Superior temporal gyrus (tissue), 1 donor: Measurements from ENCODE around the gene ATG7.
A peak's percentile ranks its signal among the peaks of the same experiment; 100 is the strongest.
"Not testable (repeated sequence)": the region's sequence is repeated elsewhere in the genome, so short reads cannot be mapped to it uniquely, and the experiment has no call there.

Source experiments
- DNase-seq: peaks from one replicate; pipeline ENCODE4 v3.0.0-alpha.2; 2016; ENCODE audit errors: extremely low spot score

Gene ATG7

DNA sequence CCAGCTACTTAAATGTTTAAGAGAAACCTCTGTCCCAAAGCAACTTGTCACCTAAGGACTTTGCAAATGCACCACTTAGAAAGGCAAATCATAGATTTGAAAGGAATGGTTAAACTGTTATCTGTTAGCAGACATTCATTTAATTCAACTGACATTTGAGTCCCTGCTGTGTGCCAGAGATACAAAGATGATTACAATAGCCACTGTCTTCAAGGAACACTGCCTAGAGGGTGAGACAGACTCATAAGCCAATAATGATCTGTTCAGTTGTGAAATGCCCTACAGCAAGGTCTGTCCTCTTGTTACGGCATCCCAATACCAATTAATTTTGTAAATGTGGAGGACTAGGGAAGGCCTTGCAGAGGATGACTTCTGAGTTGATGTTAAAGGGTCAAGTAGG, 113.1 kb downstream of the ATG7 start:
- DNase-seq: no peak

DNA sequence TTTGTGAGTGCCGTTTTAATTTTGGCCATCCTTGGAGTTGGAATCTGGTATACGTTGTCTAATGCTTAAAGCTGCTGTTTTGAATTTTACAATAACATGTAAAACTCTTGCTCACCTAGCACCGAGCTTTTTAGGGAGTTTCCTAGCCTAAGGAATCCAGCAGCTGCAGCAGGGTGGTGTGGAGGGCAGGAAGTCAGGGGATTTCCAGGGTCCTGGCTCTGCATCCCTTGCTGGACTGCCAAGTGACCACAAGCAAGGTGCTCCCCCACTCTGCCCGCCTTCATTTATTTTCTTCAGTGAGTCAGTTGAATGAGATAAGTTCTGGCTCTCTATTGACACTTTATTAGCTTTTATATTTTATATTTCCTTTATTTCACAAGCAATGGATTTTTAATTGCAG, 113.7 kb downstream of the ATG7 start:
- DNase-seq: no peak

DNA sequence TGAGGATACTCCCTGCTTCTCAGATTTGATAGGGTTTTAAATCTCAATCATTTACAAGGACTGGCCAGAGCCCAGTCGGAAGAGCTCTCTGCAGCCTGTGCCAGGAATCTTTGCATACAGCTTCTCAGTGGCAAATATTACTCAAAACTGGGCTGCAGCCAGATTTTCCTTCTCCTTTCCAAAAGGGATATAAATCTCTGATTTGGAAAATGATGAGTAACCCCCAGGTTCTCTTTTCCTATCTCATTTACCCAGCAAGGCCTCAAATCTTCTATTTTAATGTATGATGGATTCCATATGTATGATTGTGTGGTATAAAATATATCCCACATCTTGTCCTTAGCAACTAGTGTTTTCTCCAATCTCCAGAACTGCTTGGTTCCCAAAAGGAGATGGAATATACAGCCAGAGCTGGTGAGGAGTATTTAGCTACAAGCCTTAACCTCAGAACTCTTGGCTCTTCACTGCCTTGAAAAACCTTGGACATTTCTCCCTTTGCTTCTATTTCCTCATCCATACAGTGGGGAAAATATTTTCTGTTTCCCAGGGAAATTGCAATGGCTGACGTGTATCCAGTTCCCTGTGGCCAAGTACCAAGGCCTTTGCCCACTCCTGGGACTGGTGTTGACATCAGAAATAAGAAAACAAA, 114.4 kb downstream of the ATG7 start:
- DNase-seq: no peak

DNA sequence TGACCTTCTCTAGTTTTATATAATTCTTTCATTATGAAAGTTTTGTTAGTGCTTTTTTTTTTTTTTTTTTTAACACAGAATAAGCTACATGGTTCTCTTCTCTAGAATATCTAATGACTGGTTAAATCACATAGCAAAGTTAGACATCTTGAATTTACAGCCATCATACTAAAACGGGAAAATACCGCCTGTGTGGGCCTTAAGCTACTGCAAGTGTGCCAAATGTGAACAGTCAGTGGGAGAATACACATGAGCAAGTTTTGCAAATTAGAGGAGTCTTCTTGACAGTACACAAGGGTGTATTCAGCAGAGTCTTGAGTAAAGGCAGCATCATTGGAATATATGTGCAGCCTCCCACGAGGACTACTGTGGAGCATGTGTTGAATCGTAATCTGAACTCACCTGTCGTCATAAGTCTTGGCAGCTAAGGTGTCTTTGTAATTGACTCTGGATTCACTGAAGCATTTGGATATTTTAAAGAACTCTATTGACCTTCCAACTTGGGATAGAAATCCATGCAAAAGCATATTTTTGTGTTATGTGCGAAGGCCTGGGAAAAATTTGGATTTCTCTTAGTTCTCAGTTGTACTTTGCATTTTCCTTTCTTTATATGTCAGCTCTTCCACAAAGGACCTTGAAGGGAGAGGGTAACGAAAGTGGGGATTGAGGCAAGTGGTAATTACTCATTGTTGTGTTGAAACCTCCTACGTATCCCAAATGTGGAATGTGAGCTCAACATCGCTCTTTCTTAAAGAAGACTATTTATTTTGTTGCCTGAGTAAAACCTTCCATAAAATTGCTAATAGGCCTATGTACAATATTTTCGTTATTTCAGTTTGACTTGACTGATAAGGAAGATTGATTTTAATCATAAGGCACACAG, 117.4 kb downstream of the ATG7 start:
- no peak for DNase-seq

DNA sequence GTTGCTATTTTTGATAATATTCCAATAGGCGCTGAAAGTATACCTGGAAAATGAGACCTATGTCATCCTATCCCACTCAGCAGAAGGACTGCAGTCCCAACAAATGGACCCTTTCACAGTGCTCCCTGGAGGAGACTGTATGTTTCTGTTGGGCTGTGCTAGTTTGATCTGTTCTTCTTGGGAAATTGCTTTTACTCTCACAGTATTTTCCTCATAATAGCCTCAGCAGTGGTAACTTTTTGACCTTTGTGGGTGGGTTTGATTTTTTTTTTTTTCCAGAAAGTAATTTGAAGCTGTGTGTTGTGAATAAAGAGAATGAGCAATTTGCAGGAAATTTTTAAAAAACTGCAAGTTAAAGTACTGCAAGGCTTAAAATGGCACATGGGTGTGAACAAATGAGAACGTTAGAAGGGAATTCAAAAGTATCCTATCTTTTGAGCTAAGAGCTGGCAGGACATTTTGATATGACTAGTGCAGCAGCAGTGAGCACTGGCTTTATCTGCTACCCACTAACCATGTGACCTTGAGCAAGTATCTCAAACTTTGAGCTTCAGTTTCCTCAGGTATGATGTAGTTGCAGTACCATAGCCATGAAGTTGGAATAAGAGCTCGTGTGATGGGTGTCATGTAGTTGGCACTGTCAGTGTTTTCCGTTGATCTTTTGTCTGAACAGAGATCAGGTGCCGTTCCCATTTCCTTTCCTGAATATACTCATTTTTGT, 118.4 kb downstream of the ATG7 start:
- no peak for DNase-seq

DNA sequence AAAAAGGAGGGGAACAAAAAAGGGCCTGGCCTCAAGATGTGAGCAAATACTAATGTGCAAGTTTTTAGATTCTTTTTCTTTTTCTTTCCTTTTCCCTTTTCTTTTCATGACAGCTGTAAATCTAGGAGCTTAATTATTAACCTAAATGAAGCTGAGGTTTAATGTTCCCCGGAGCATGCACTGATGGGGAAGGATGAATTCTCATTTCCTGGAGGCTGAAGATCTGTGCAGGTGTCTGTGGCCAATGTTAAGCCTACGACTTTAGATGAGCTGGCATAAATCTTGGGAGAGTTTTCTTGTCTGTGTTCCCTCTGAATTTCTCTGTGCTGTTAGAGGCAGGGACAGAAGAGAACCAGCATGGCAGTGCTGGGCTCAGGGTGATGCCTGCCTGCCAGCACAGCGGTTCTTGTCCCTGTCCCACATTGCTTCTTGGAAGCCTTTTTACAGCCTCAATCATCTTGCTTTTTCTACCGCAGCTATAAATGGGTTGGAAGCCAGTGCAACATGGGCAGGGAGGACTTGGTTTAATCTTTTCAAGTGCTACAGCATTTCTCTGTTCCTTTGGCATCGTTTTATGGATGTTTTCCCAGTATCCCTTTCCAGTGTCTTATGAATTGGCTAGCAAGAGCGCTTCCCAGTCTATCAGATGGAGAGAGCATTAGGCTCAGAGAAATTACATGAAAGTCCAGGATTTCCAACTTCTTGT, 119.1 kb downstream of the ATG7 start:
- peak; percentile 60 for DNase-seq

DNA sequence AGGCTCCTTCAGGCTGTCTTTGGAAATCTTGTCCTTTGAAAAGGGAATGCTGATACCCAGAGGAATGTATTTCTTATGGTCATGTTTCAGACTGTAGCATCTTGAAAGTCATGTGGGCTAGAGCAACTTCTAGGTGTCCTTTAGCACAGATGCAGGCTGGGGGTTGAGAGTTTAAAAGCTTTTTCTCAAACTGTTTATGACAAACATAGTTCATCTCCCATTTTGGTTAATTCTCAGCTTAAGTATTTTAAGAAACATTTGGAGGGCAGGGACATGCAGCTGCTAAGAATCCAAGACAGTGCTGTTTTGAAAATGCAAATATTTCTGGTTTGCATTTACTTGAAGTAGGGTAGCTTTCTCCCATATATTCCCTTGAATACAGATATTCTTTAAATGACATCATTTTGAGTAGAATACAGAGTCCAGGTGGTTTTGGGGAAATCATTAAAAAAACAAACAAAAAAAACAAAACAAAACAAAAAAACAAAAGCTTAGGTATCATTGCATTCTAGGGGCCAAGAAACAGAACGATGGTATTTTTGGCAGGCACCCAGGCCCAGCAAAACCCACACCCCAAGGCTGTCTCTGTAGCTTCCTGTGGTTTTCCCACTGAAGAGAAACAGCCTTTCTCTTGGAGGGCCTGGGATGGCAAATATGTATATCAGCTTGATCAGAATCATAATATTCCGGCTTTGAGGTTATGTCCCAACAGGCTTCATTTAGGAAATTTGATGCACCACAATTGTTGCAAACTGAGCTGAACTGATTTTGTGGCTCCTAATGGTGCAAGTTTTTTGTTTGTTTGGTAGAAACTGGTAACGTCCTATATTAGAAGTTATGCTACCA, 120.0 kb downstream of the ATG7 start:
- DNase-seq: no peak

DNA sequence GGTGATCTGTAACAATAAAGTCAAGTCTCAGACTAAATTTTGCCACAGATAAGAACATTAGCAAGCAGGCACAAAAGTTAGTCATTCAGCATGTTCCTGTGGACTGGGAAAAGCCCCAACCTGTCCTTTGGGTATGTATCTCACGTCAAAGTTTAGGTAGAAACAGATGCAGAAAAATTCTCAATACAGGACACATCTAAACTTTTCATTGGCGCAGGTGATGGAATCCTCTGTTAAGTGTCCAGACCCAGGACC, 120.6 kb downstream of the ATG7 start:
- DNase-seq: no peak

DNA sequence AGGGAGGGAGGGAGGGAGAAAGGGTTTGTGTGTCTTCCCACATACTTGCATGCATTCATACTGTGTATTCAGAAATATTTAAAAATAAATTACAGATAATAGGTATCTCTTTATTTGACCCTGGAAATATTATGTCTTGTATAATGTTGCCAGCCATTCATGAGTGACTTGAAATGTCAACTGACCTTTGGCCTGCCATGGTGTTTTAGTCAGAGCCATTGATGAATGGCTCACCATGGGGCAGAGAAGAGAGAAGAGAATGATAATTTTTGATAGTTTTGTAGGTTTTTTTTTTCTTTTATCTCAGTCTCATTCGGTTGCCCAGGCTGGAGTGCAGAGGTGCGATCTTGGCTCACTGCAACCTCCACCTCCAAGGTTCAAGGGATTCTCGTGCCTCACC, 121.2 kb downstream of the ATG7 start:
- no peak for DNase-seq

DNA sequence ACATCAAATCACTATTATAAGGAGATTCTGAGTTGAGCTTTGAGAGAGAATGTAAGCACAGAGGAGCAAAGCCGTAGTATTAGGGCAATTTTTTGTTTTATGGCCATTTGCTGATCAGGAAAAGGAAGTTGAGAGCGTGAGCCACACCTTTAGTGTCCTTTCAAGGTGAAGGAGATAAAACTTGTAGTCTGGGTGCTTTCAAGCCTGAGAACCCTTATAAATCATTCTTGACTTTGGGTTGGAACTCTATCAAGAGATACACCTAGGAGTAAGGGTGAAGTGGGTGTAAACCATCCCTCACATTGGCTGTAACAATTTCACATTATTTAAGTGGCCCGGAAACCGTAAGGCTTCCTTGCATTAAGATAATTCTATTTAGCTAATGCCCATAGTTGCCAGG, 122.2 kb downstream of the ATG7 start:
- DNase-seq: no peak

DNA sequence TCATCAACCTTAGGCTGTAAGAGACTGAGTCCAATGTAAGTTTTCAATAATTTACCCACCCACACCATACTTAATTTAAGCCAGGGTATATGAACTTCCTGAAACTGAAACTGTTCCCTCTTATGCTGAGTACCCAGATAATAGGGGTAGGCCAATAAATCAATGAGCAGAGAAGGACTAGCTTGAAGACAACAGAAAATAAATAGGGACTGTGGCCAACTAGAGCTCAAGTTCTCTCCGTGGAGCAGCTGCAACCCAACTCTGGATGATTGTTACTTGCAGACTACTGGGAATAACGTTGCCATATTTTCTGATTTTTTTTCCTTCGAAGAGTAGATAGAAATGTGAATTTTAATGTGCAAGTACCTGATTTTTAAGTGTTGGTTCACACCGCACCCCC, 128.0 kb downstream of the ATG7 start:
- no peak for DNase-seq

DNA sequence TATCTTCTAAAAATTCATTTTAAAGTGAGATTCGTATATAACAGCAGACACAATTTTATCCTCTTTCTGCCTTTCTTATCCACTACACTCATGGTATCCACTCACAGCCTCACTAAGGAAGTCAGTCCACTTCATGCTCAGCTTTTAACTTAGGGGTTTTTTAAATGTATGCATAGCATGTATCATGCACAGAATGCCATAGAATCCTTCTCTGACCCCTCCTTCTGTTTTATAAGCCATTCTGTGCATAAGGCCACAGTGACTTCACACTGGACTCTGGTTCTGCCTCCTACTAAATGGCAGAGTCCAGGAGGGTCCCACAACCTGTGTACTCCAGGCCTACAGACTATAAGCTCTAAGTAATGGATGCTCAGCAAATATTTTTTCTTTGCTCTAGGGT, 129.2 kb downstream of the ATG7 start:
- DNase-seq: no peak

DNA sequence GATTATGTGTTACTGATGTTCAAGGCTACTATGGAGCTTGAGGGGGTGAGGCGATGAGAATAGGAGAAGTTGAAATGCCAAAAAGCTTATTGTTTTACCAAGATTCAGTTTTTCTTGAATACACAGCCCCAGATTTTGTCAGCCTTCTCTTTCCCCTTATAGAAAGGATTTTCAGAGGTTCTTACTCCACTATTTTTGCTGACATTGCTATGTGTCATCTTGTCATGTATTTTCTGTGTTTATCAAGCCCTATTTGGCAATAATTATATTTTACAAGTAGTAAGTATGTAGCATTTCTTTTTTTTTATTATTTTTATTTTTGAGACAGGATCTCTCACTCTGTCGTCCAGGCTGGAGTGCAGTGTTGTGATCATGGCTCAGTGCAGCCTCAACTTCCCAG, 133.1 kb downstream of the ATG7 start:
- DNase-seq: no peak

DNA sequence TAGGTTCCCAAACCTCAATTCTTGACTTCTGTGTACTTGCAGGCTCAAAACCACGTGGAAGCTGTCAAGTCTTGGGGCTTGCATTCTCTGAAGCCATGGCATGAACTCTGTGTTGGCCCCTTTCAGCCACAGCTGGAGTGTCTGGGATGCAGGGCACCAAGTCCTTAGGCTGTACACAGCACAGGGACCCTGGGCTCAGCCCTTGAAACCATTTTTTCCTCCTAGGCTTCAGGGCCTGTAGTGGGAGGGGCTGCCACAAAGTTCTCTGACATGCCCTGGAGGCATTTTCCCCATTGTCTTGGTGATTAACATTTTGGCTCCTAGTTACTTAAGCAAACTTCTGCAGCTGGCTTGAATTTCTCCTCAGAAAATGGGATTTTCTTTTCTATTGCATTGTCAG, 135.4 kb downstream of the ATG7 start:
- no peak for DNase-seq

DNA sequence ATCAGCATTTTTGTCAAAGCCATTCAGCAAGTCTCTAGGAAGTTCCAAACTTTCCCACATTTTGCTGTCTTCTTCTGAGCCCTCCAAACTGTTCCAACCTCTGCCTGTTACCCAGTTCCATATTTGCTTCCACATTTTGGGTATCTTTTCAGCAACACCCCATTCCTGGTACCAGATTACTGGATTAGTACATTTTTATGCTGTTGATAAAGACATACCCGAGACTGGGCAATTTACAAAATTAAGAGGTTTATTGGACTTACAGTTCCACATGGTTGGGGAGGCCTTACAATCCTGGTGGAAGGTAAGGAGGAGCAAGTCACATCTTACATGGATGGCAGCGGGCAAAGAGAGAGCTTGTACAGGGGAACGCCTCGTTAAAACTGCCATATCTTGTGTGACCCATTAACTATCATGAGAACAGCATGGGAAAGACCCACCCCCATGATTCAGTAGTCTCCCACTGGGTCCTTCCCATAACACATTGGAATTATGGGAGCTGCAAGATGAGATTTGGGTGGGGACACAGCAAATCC, 136.2 kb downstream of the ATG7 start:
- not testable (repeated sequence) for DNase-seq

DNA sequence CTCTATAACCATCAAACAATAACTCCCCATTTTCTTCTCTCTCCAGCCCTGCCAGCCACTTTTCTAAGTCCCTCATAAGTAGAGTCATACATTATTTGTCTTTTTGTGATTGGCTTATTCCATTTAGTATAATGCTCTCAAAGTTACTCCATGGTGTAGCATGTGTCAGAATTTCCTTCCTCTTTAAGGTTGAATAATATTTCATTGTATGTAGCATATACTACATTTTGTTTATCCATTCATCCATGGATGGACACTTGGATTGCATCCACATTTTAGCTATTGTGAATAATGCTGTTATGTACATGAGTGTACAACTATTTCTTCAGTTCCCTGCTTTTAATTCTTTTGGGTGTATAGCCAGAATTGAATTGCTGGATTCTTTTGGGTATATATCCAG, 138.4 kb downstream of the ATG7 start:
- no peak for DNase-seq

DNA sequence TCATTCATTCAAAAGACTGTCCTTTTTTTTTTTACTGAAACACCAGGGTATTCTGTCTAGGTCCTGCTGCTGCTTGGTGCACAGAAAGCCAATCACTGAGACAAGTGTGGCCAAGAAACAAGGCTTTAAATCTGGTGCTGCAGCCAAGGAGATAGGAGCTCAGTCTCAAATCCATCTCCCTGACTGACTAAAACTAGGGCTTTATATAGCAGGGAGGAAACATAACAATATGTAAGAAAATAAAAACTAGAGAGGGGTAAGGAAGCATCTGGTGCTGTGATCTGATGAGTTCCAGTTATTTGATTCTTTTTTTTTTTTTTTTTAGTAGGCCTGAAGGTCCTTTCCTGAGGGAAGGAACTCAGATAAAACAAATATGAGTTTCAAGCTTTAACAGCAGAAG, 139.8 kb downstream of the ATG7 start:
- DNase-seq: no peak

DNA sequence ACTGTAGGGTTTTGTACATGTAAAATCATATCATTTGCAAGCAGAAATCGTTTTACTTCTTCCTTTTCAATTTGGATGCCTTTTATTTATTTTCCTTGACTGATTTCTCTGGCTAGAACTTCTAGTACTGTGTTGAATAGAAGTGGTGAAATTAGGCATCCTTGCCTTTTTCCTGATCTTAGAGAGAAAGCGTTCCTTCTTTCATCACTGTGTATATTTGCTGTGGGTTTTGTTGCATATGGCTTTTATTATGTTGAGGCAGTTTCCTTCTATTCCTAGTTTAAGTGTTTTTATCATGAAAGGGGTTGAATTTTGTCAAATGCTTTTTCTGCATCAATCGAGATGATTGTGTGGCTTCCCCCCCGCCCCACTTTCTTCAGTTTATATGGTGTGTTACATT, 140.9 kb downstream of the ATG7 start:
- no peak for DNase-seq

DNA sequence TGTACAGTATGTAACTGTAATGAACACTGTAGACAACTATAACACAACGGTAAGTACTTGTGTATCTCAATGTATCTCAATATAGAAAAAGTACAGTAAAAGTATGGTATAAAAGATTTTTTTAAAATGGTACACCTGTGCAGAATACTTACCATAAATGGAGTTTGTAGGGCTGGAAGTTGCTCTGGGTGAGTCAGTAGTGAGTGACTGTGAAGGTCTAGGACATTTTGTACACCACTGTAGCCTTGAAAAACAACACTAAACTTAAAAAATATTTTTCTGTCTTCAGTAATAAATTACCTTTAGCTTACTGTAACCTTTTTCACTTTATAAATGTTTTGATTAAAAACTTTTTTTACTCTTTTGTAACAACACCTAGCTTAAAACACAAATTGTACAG, 142.9 kb downstream of the ATG7 start:
- no peak for DNase-seq

DNA sequence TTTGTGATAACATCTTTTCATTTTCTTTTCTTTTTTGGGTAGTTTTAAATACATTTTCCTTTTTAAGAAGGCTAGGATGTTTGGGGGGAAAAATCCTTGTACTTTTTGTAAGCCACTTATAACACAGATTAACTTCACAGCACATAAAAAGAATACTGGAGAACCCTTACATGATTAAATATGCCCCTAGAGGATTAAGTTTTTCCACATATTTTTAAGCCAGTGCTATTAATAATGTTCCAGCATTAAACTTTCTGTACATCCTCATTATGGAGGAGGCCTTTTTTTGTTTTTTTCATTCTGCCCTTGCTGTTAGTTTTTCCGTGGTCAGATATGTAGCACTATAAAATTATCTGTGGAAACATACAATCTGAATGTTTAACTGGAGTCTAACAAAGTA, 147.9 kb downstream of the ATG7 start:
- DNase-seq: no peak

DNA sequence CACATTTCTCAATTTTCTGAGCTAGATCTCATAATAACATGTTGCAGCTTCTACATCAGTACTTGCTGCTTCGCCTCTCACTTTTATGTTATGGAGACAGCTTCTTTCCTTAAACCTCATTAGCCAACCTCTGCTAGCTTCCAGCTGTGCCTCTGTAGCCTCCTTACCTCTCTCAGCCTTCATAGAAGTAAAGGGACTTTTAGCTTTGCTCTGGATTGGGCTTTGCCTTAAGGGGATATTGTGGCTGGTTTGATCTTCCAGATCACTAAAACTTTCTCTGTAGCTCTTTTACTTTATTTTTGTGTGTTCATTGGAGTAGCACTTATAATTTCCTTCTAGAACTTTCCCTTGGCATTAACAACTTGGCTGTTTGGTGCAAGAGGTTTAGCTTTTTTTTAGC, 150.1 kb downstream of the ATG7 start:
- no peak for DNase-seq
